ENCODE measurements around the gene ZRANB1.

The ZRANB1 gene

GRCh38 chr10:125023862-125024496 is 82.1 kb downstream of the ZRANB1 start:
- no peak for DNase-seq

GRCh38 chr10:125024497-125025234 is 82.7 kb downstream of the ZRANB1 start:
- no peak for DNase-seq

GRCh38 chr10:125025341-125025740 is 83.4 kb downstream of the ZRANB1 start:
- DNase-seq, result no peak

GRCh38 chr10:125026036-125026931 is 84.4 kb downstream of the ZRANB1 start:
- DNase-seq, result no peak

GRCh38 chr10:125026974-125027735 is 85.2 kb downstream of the ZRANB1 start:
- no peak for DNase-seq

GRCh38 chr10:125027871-125028869 is 86.2 kb downstream of the ZRANB1 start:
- peak; percentile 26 for DNase-seq

GRCh38 chr10:125029584-125030242 is 87.8 kb downstream of the ZRANB1 start:
- DNase-seq, result no peak

GRCh38 chr10:125030567-125031197 is 88.8 kb downstream of the ZRANB1 start:
- DNase-seq, result no peak

GRCh38 chr10:125032474-125033020 is 90.6 kb downstream of the ZRANB1 start:
- DNase-seq, result no peak

- no peak for DNase-seq
These were observed 91.4 kb downstream of the ZRANB1 start for GRCh38 chr10:125033146-125033924.

GRCh38 chr10:125034675-125035074 is 92.8 kb downstream of the ZRANB1 start:
- DNase-seq, result no peak

GRCh38 chr10:125035136-125035535 is 93.2 kb downstream of the ZRANB1 start:
- peak; percentile 75 for DNase-seq

GRCh38 chr10:125035588-125036295 is 93.8 kb downstream of the ZRANB1 start:
- DNase-seq, result no peak

GRCh38 chr10:125037145-125037877 is 95.4 kb downstream of the ZRANB1 start:
- DNase-seq, result no peak
